Measurements from ENCODE around the gene NEDD1. TPM values are rescaled to one million over a fixed set of nuclear protein-coding genes. Genes with fewer than 3 reads are reported as not detected.

NEDD1 gene
- total RNA-seq, 1 experiment from 2014 or later = 17.2 TPM

- no peaks in the 10 kb centered on the region for H3K4me1 ChIP-seq (ENCODE audit: insufficient read depth, low read length)
- no peak overlapping the region for H3K27ac ChIP-seq (ENCODE audit: insufficient read length, low read depth, low read length)
- no CpG with 5 or more reads among the region's 2 CpGs for WGBS (ENCODE audit: extremely low coverage, insufficient read length, low lambda C conversion rate)
Measured at GRCh38 chr12:96874211-96874610, 32.8 kb upstream of the NEDD1 start.

More at GRCh38 chr12:96874211-96874610, 32.8 kb upstream of the NEDD1 start:
- H3K9me3 Mint-ChIP-seq = peaks cover 0 to 3% of the 10 kb centered on the region in 2 experiments; a peak in 3 of 5 replicates
- H2BK15ac ChIP-seq (ENCODE audit: low read depth, low read length) = no peak overlapping the region
- no peak overlapping the region for H2BK20ac ChIP-seq (ENCODE audit: low read depth, low read length, poor library complexity, severe bottlenecking)
- no peaks in the 10 kb centered on the region for H3K27me3 ChIP-seq (ENCODE audit: insufficient read depth, low read length)
- no peaks in the 10 kb centered on the region for H3K27me3 Mint-ChIP-seq (ENCODE audit: low read depth)
- no peaks in the 10 kb centered on the region for H3K4me1 Mint-ChIP-seq
- no peak overlapping the region for H2BK120ac ChIP-seq (ENCODE audit: low read depth, low read length, poor library complexity, severe bottlenecking)
- no peak overlapping the region for H3K4me3 Mint-ChIP-seq
- no peak for TF ChIP-seq CTCF (conservative IDR thresholded peaks at IDR 0.05)
- H4K20me1 ChIP-seq (ENCODE audit: control insufficient read depth, insufficient read depth, insufficient read length) = no peaks in the 10 kb centered on the region
- H3K36me3 Mint-ChIP-seq (ENCODE audit: insufficient read depth in 1 of 3, low read depth in 3 of 3) = no peaks in the 10 kb centered on the region
- no peak overlapping the region for H3K14ac ChIP-seq (ENCODE audit: insufficient read depth, low read length)
- no peaks in the 10 kb centered on the region for H3K79me2 ChIP-seq (ENCODE audit: insufficient read depth, low read length)
- H4K5ac ChIP-seq (ENCODE audit: insufficient read length, low read depth, low read length) = no peak overlapping the region
- H3K27ac Mint-ChIP-seq = no peak overlapping the region
- H3K23me2 ChIP-seq (ENCODE audit: insufficient read length, low read depth, low read length, poor library complexity, severe bottlenecking) = no peaks in the 10 kb centered on the region
- H3K23ac ChIP-seq (ENCODE audit: insufficient read length, low read depth, low read length) = no peak overlapping the region
- H3K9ac ChIP-seq (ENCODE audit: extremely low read depth, insufficient read length, low read length) = no peak overlapping the region
- no peak overlapping the region for H2BK12ac ChIP-seq (ENCODE audit: insufficient read length, low read depth, low read length)
- no peak overlapping the region for H3K56ac ChIP-seq (ENCODE audit: insufficient read length, low read depth, low read length)
- H3K9me3 ChIP-seq (ENCODE audit: control insufficient read depth, low read depth, low read length) = no peaks in the 10 kb centered on the region
- no peak overlapping the region for H3K18ac ChIP-seq (ENCODE audit: insufficient read length, low read depth, low read length)
- no peaks in the 10 kb centered on the region for H3K79me1 ChIP-seq (ENCODE audit: insufficient read depth, low read depth, low read length, poor library complexity, severe bottlenecking)
- H2AFZ ChIP-seq (ENCODE audit: low read length) = no peak overlapping the region
- H3K4me2 ChIP-seq (ENCODE audit: insufficient read depth, insufficient read length, low read length) = no peak overlapping the region
- no peak overlapping the region for H3T11ph ChIP-seq (ENCODE audit: low read length)
- H3K4ac ChIP-seq (ENCODE audit: low read depth, low read length) = no peak overlapping the region
- no peak overlapping the region for H2BK5ac ChIP-seq (ENCODE audit: insufficient read length, low read length)
- no peak overlapping the region for H4K8ac ChIP-seq (replicated peaks; ENCODE audit: insufficient read length, low read depth, low read length)
- H4K91ac ChIP-seq (ENCODE audit: insufficient read length, low read depth, low read length) = no peak overlapping the region
- no peak overlapping the region for H2AK5ac ChIP-seq (ENCODE audit: insufficient read length, low read length)
- no peak for DNase-seq

Data from H9 (cell line).